WTC11 (cell line): ENCODE results near the gene SYNM.

ENCODE experiments used
- ATF3 ChIP-seq: sonication (generic); formaldehyde crosslinking; conservative IDR thresholded peaks from 2 replicates; pipeline ENCODE4 v1.8.1; 2022; ENCODE audit warnings: mild to moderate bottlenecking, missing genetic modification reagents
- CREB1 ChIP-seq: sonication (generic); formaldehyde crosslinking; IDR thresholded peaks from 2 replicates; pipeline ENCODE4 v1.8.0; 2023; ENCODE audit warnings: mild to moderate bottlenecking, missing genetic modification reagents
- ESRRA ChIP-seq: sonication (generic); formaldehyde crosslinking; IDR thresholded peaks from 2 replicates; pipeline ENCODE4 v1.8.1; 2022; ENCODE audit warnings: mild to moderate bottlenecking, missing genetic modification reagents, borderline replicate concordance
- GABPB1 ChIP-seq: sonication (generic); formaldehyde crosslinking; IDR thresholded peaks from 2 replicates; pipeline ENCODE4 v1.8.1; 2023; ENCODE audit warnings: mild to moderate bottlenecking, missing genetic modification reagents
- JUN ChIP-seq: sonication (generic); formaldehyde crosslinking; IDR thresholded peaks from 2 replicates; pipeline ENCODE4 v1.8.0; 2023; ENCODE audit warnings: mild to moderate bottlenecking, missing genetic modification reagents
- NFE2L1 ChIP-seq: sonication (generic); formaldehyde crosslinking; IDR thresholded peaks from 2 replicates; pipeline ENCODE4 v1.8.1; 2023; ENCODE audit warnings: missing genetic modification reagents
- NFYB ChIP-seq: sonication (generic); formaldehyde crosslinking; conservative IDR thresholded peaks from 2 replicates; pipeline ENCODE4 v1.8.0; 2022; ENCODE audit warnings: low read depth, missing genetic modification reagents
- USF1 ChIP-seq: sonication (generic); formaldehyde crosslinking; IDR thresholded peaks from 2 replicates; pipeline ENCODE4 v1.8.0; 2022; ENCODE audit warnings: mild to moderate bottlenecking, missing genetic modification reagents
- ZBTB21 ChIP-seq: sonication (generic); formaldehyde crosslinking; IDR thresholded peaks from 2 replicates; pipeline ENCODE4 v1.8.1; 2023; ENCODE audit warnings: mild to moderate bottlenecking, missing genetic modification reagents, borderline replicate concordance
- TF ChIP-seq, protein P1 (sequence below): fragments of 200-600 bp; IDR thresholded peaks from 2 replicates; pipeline ENCODE4 v1.8.0; 2022; ENCODE audit warnings: antibody characterized with exemption
- TF ChIP-seq, protein P2 (sequence below): sonication (generic); formaldehyde crosslinking; IDR thresholded peaks from 2 replicates; pipeline ENCODE4 v1.8.1; 2023; ENCODE audit warnings: mild to moderate bottlenecking, missing genetic modification reagents, moderate library complexity

GRCh38 chr15:99142562-99142961 lies 37.7 kb downstream of the SYNM start:
- TF ChIP-seq, protein P1, sequence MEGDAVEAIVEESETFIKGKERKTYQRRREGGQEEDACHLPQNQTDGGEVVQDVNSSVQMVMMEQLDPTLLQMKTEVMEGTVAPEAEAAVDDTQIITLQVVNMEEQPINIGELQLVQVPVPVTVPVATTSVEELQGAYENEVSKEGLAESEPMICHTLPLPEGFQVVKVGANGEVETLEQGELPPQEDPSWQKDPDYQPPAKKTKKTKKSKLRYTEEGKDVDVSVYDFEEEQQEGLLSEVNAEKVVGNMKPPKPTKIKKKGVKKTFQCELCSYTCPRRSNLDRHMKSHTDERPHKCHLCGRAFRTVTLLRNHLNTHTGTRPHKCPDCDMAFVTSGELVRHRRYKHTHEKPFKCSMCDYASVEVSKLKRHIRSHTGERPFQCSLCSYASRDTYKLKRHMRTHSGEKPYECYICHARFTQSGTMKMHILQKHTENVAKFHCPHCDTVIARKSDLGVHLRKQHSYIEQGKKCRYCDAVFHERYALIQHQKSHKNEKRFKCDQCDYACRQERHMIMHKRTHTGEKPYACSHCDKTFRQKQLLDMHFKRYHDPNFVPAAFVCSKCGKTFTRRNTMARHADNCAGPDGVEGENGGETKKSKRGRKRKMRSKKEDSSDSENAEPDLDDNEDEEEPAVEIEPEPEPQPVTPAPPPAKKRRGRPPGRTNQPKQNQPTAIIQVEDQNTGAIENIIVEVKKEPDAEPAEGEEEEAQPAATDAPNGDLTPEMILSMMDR = no peak
- no peak for TF ChIP-seq GABPB1 (CRISPR knock-in tag)
- TF ChIP-seq NFYB (CRISPR knock-in tag) = no peak
- no peak for TF ChIP-seq ESRRA
- no peak for TF ChIP-seq ATF3 (CRISPR knock-in tag)
- TF ChIP-seq JUN (CRISPR knock-in tag) = no peak
- TF ChIP-seq, protein P2, sequence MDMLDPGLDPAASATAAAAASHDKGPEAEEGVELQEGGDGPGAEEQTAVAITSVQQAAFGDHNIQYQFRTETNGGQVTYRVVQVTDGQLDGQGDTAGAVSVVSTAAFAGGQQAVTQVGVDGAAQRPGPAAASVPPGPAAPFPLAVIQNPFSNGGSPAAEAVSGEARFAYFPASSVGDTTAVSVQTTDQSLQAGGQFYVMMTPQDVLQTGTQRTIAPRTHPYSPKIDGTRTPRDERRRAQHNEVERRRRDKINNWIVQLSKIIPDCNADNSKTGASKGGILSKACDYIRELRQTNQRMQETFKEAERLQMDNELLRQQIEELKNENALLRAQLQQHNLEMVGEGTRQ (CRISPR knock-in tag) = no peak
- no peak for TF ChIP-seq USF1
- no peak for TF ChIP-seq CREB1
- no peak for TF ChIP-seq ZBTB21 (CRISPR knock-in tag)
- no peak for TF ChIP-seq NFE2L1 (CRISPR knock-in tag)
